Adrenal gland (tissue), 5 donors: ENCODE data around the gene OSBP.

Source experiments
- CTCF ChIP-seq, 6 experiments: fragments of 450-650 bp in 4 of 6; fragments of 200-600 bp in 2 of 6; sonication (generic) in 1 of 6; IDR thresholded peaks; 1 replicate in 5 of 6; 2 replicates in 1 of 6; pipeline versions ENCODE4 v1.5.1 to v1.8.0; 2016 to 2021; ENCODE audit warnings: antibody characterized with exemption in 6 of 6, mild to moderate bottlenecking in 2 of 6, moderate library complexity in 1 of 6
- POLR2A ChIP-seq, 2 donors: fragments of 450-650 bp; IDR thresholded peaks; one replicate each; pipeline ENCODE4 v1.6.1; 2017; ENCODE audit warnings: antibody characterized with exemption in 2 of 2, mild to moderate bottlenecking in 2 of 2, moderate library complexity in 1 of 2
- donor health status: DM: no; HTN: no; CAD: no.

DNA sequence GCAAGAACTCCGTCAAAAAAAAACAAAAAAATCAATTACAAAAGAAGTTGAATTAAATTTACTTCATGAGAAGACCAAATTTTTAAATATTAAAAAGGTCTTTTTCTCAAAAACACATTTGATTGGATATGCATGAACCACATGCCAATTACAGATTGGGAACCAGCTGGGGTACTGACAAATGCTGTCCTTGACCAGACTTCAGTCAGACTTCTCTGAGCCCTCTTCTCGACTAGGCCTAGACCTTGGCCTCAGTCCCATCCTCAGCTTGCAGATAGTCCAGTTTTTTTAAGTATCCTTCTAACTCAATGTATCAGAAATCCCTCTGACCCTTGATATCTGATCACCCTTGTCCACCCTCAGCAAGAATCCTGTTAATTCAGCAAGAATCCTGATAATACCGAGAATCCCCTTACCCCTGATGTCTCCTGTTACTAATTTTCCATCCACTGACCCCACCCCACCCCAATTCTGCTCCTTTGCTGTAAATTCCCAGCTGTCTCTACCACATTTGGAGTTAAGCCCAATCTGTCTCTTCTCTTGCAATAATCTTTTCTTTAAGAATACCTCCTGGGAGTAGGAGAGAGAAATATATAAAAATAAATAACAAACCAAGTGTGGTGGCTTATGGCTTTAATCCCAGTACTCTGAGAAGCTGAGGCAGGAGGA lies 73.3 kb downstream of the OSBP start:
- no peak for TF ChIP-seq CTCF (IDR thresholded peaks at IDR 0.05)
- no peak for TF ChIP-seq POLR2A (IDR thresholded peaks at IDR 0.05)
